Astrocyte (in vitro differentiated cells and primary cell): ENCODE measurements around the gene BBX. TPM values are rescaled to one million over a fixed set of nuclear protein-coding genes. Genes with fewer than 3 reads are reported as not detected.
A peak's percentile ranks its signal among the peaks of the same experiment; 100 is the strongest.

ENCODE experiments used
- DNase-seq: peaks from one replicate; pipeline ENCODE4 v3.0.0-alpha.2; 2010; ENCODE audit warnings: low read depth
- FAIRE-seq: peaks from 2 replicates; lab custom pipeline; 2011; peaks lifted over from hg19 to GRCh38; lab: Jason Lieb, UNC
- H2AFZ ChIP-seq: 2 replicates; pipeline ENCODE4 v1.6.0; 2012; ENCODE audit warnings: low read depth, low read length, inconsistent platforms
- H3K27ac ChIP-seq: 2 replicates; pipeline ENCODE4 v1.5.1; 2011; ENCODE audit warnings: low read depth, low read length, inconsistent platforms
- H3K27me3 ChIP-seq: 2 replicates; pipeline ENCODE4 v1.6.0; 2011; ENCODE audit warnings: low read length, inconsistent platforms; ENCODE audit not compliant: insufficient read depth
- H3K36me3 ChIP-seq: 2 replicates; pipeline ENCODE4 v1.5.1; 2011; ENCODE audit warnings: low read length, inconsistent platforms; ENCODE audit not compliant: insufficient read depth
- H3K4me1 ChIP-seq: 2 replicates; pipeline ENCODE4 v1.5.1; 2011; ENCODE audit warnings: low read length, inconsistent platforms; ENCODE audit not compliant: insufficient read depth
- H3K4me2 ChIP-seq: 2 replicates; pipeline ENCODE4 v1.6.0; 2012; ENCODE audit warnings: low read length, inconsistent platforms
- H3K4me3 ChIP-seq: 2 replicates; pipeline ENCODE4 v1.5.1; 2011; ENCODE audit warnings: low read depth, mild to moderate bottlenecking, low read length, inconsistent platforms; ENCODE audit not compliant: insufficient read depth
- H3K79me2 ChIP-seq: 2 replicates; pipeline ENCODE4 v1.6.0; 2012; ENCODE audit warnings: mild to moderate bottlenecking, low read length, inconsistent platforms; ENCODE audit not compliant: insufficient read depth
- H3K9ac ChIP-seq: 2 replicates; pipeline ENCODE4 v1.6.0; 2012; ENCODE audit warnings: mild to moderate bottlenecking, low read length, inconsistent platforms
- H3K9me3 ChIP-seq: 2 replicates; pipeline ENCODE4 v1.5.1; 2012; ENCODE audit warnings: low read depth, mild to moderate bottlenecking, low read length, inconsistent platforms; ENCODE audit not compliant: insufficient read depth
- H4K20me1 ChIP-seq: 2 replicates; pipeline ENCODE4 v1.6.0; 2012; ENCODE audit warnings: low read length, inconsistent platforms; ENCODE audit not compliant: insufficient read depth
- H3K27ac Mint-ChIP-seq: one replicate; pipeline ENCODE4 v1.8.0; 2021; ENCODE audit warnings: mild to moderate bottlenecking, mixed read lengths; ENCODE audit not compliant: unreplicated experiment
- H3K27me3 Mint-ChIP-seq: one replicate; pipeline ENCODE4 v1.8.0; 2021; ENCODE audit warnings: low read depth, mixed read lengths; ENCODE audit not compliant: unreplicated experiment
- H3K36me3 Mint-ChIP-seq: one replicate; pipeline ENCODE4 v1.8.0; 2021; ENCODE audit warnings: low read depth, mixed read lengths; ENCODE audit not compliant: unreplicated experiment
- H3K4me1 Mint-ChIP-seq: one replicate; pipeline ENCODE4 v1.8.0; 2021; ENCODE audit warnings: low read depth, mixed read lengths; ENCODE audit not compliant: unreplicated experiment
- H3K4me3 Mint-ChIP-seq: one replicate; pipeline ENCODE4 v1.8.0; 2021; ENCODE audit warnings: mild to moderate bottlenecking, moderate library complexity, mixed read lengths; ENCODE audit not compliant: unreplicated experiment
- H3K9me3 Mint-ChIP-seq: one replicate; pipeline ENCODE4 v1.8.0; 2021; ENCODE audit warnings: mild to moderate bottlenecking, mixed read lengths; ENCODE audit not compliant: unreplicated experiment
- CTCF ChIP-seq: IDR thresholded peaks from 2 replicates; pipeline ENCODE4 v1.5.1; 2011; ENCODE audit warnings: low read depth, mild to moderate bottlenecking, inconsistent platforms, low read length, moderate library complexity; ENCODE audit not compliant: insufficient read depth
- EZH2 ChIP-seq: IDR thresholded peaks from 2 replicates; pipeline ENCODE4 v1.6.1; 2012; ENCODE audit warnings: mild to moderate bottlenecking, low read length, inconsistent platforms; ENCODE audit not compliant: insufficient read depth
- total RNA-seq: library from RNA; stranded (reverse); gene quantifications from 2 replicates; pipeline ENCODE4 v1.2.1, GENCODE V29; 2021

BBX gene
- total RNA-seq, 1 donor from 2014 or later = 91.6 TPM

- no peak overlapping the region for H3K27ac Mint-ChIP-seq
- no peaks in the 10 kb centered on the region for H3K27me3 Mint-ChIP-seq
Measured at GRCh38 chr3:107643038-107643883, 120.5 kb downstream of the BBX start.

GRCh38 chr3:107644631-107645030 lies 121.9 kb downstream of the BBX start:
- Histone ChIP-seq H4K20me1 (peaks cover 31% of the 10 kb centered on the region), H3K4me3 (no peak overlapping the region), H3K9ac (no peak overlapping the region), H3K27ac (no peak overlapping the region), H3K9me3 (no peaks in the 10 kb centered on the region), H3K79me2 (no peaks in the 10 kb centered on the region), H3K36me3 (no peaks in the 10 kb centered on the region), H3K4me2 (no peak overlapping the region), H2AFZ (no peak overlapping the region), H3K4me1 (peaks cover 4% of the 10 kb centered on the region), H3K27me3 (no peaks in the 10 kb centered on the region)
- Mint-ChIP-seq H3K27me3 (no peaks in the 10 kb centered on the region), H3K4me3 (no peak overlapping the region), H3K4me1 (peaks cover 6% of the 10 kb centered on the region), H3K9me3 (no peaks in the 10 kb centered on the region), H3K27ac (no peak overlapping the region), H3K36me3 (peaks cover 5% of the 10 kb centered on the region)
- no peak for DNase-seq
- FAIRE-seq = no peak
- no peak for TF ChIP-seq CTCF
- no peak for TF ChIP-seq EZH2

More at GRCh38 chr3:107643038-107643883, 120.5 kb downstream of the BBX start:
- FAIRE-seq (no peak), DNase-seq (no peak)
- Histone ChIP-seq H3K4me3 (no peak overlapping the region), H3K4me2 (no peak overlapping the region), H3K36me3 (no peaks in the 10 kb centered on the region), H3K4me1 (peaks cover 4% of the 10 kb centered on the region), H3K9me3 (no peaks in the 10 kb centered on the region), H3K27me3 (no peaks in the 10 kb centered on the region), H4K20me1 (peaks cover 37% of the 10 kb centered on the region), H3K79me2 (no peaks in the 10 kb centered on the region), H3K9ac (no peak overlapping the region), H2AFZ (no peak overlapping the region), H3K27ac (no peak overlapping the region)
- no peak for TF ChIP-seq EZH2
- TF ChIP-seq CTCF = peak; percentile 11
- peaks cover 3% of the 10 kb centered on the region for H3K36me3 Mint-ChIP-seq
- H3K9me3 Mint-ChIP-seq = no peaks in the 10 kb centered on the region
- no peak overlapping the region for H3K4me3 Mint-ChIP-seq
- H3K4me1 Mint-ChIP-seq = peaks cover 6% of the 10 kb centered on the region

- FAIRE-seq (no peak), DNase-seq (no peak)
- Mint-ChIP-seq H3K4me3 (no peak overlapping the region), H3K9me3 (no peaks in the 10 kb centered on the region), H3K27me3 (no peaks in the 10 kb centered on the region), H3K27ac (no peak overlapping the region), H3K4me1 (peaks cover 2% of the 10 kb centered on the region), H3K36me3 (peaks cover 5% of the 10 kb centered on the region)
- Histone ChIP-seq H3K4me3 (no peak overlapping the region), H3K4me1 (no peaks in the 10 kb centered on the region), H3K9ac (no peak overlapping the region), H3K27ac (no peak overlapping the region), H2AFZ (no peak overlapping the region), H3K36me3 (no peaks in the 10 kb centered on the region), H3K9me3 (no peaks in the 10 kb centered on the region), H4K20me1 (peaks cover 4% of the 10 kb centered on the region), H3K27me3 (no peaks in the 10 kb centered on the region), H3K79me2 (no peaks in the 10 kb centered on the region), H3K4me2 (no peak overlapping the region)
- TF ChIP-seq CTCF = no peak
- no peak for TF ChIP-seq EZH2
Measured at GRCh38 chr3:107650788-107651187, 128.0 kb downstream of the BBX start.
